T-helper 2 cell treated with Interferon-gamma antibody and Interleukin-4, amounts not matched to agents 5 μg/mL and 100 μg/mL, for 36 hours (primary cell): ENCODE measurements around the gene BRICD5.

Source experiments
- DNase-seq: peaks from one replicate; pipeline ENCODE4 v3.0.0; 2021; ENCODE audit warnings: low spot score
- H3K27ac Mint-ChIP-seq: one replicate; pipeline ENCODE4 v1.8.0; 2021; ENCODE audit warnings: mild to moderate bottlenecking, mixed read lengths
- H3K27me3 Mint-ChIP-seq: one replicate; pipeline ENCODE4 v1.8.0; 2021; ENCODE audit warnings: low read depth, mixed read lengths
- H3K36me3 Mint-ChIP-seq: one replicate; pipeline ENCODE4 v1.8.0; 2021; ENCODE audit warnings: low read depth, mixed read lengths
- H3K4me1 Mint-ChIP-seq: one replicate; pipeline ENCODE4 v1.8.0; 2021; ENCODE audit warnings: low read depth, mixed read lengths
- H3K4me3 Mint-ChIP-seq: one replicate; pipeline ENCODE4 v1.8.0; 2022; ENCODE audit warnings: mild to moderate bottlenecking, moderate library complexity, mixed read lengths
- H3K9me3 Mint-ChIP-seq: one replicate; pipeline ENCODE4 v1.8.0; 2021; ENCODE audit warnings: mixed read lengths

BRICD5 gene

DNA sequence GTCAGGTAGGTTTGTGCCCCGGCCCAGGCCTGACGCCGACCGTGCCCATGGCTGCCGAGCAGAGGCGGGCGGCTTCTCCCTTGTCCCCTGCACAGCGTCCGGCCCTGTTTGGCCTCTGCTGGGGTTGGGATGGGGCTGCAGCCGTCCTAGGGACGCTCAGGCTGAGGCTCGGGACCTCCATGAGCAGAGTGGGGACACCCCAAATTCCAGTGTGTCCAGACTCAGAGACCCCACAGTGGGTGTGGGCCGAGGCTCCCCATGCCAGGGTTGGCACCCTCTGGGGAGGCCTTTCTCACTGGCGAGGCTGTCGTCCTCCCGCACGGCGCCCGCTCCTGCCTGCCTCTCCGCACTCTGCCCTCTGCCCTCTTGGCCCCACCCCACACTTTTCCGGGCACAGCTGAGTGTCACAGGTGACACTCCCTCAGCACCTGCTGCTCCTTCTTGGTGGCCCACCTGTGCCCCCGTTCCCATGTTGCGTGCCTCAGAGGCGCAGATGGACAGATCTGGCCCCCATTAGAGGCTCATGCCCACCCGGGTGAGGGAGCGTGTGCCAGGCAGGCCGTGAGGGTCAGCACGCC, 39.0 kb downstream of the BRICD5 start:
- Mint-ChIP-seq H3K4me3 (no peak overlapping the region), H3K9me3 (no peaks in the 10 kb centered on the region), H3K27me3 (no peaks in the 10 kb centered on the region), H3K36me3 (peaks cover 15% of the 10 kb centered on the region), H3K27ac (no peak overlapping the region), H3K4me1 (no peaks in the 10 kb centered on the region)
- DNase-seq: no peak

GRCh38 chr16:2170587-2171435, 39.9 kb downstream of the BRICD5 start:
- Mint-ChIP-seq H3K36me3 (peaks cover 15% of the 10 kb centered on the region), H3K9me3 (no peaks in the 10 kb centered on the region), H3K27me3 (no peaks in the 10 kb centered on the region), H3K27ac (no peak overlapping the region), H3K4me1 (no peaks in the 10 kb centered on the region), H3K4me3 (no peak overlapping the region)
- no peak for DNase-seq

DNA sequence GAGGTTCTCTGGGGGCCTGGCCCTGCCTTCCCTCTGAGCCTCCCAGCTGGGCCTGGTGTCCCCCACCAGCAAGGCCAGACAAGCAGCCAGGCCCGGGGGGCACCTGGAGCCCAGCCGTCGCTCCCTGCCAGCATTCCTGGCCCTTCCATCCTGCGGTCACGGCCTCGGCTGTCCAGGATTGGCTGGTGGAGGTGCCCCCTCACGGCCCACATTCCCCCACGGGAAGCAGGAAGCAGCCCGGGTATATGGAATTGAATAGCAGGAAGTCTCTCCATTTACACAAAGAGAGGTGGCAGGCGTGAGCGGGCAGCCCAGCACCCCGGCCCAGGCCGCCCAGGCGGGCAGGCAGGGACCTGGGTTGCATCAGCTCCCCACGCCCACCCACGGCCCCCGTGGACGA, 40.6 kb downstream of the BRICD5 start:
- Mint-ChIP-seq H3K27me3 (no peaks in the 10 kb centered on the region), H3K36me3 (peaks cover 14% of the 10 kb centered on the region), H3K9me3 (no peaks in the 10 kb centered on the region), H3K4me1 (no peaks in the 10 kb centered on the region), H3K4me3 (no peak overlapping the region), H3K27ac (no peak overlapping the region)
- DNase-seq: no peak

DNA sequence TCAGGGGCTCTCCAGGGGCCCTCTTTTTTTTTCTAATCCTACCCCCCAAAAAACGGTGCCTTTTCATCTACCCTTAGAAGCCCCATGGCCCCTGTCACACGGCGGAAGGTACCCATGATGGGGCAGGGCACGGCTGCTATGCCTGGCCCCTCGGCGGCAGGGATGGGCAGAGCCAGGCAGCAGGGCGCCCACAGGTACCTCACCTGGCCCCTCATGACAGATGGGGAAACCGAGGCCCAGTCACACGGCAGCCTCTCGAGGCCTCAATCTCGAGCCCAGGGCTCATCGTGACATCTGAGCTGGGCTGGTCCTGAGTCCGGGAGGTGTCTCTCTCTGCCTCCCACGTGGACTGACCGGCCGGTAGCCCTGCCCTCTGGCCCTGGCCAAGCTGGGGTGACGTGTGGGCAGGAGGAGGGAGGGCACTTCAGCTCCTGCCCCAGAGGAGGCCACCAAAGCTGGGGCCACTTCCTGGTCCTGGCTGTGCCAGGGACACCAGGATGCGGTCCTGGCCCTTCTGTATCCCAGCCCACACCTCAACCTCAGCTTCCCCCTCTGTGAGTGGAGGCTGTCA, 43.5 kb downstream of the BRICD5 start:
- no peaks in the 10 kb centered on the region for H3K27me3 Mint-ChIP-seq
- no peak overlapping the region for H3K4me3 Mint-ChIP-seq
- H3K4me1 Mint-ChIP-seq: no peaks in the 10 kb centered on the region
- DNase-seq: no peak
- no peaks in the 10 kb centered on the region for H3K9me3 Mint-ChIP-seq
- peaks cover 11% of the 10 kb centered on the region for H3K36me3 Mint-ChIP-seq
- H3K27ac Mint-ChIP-seq: no peak overlapping the region

DNA sequence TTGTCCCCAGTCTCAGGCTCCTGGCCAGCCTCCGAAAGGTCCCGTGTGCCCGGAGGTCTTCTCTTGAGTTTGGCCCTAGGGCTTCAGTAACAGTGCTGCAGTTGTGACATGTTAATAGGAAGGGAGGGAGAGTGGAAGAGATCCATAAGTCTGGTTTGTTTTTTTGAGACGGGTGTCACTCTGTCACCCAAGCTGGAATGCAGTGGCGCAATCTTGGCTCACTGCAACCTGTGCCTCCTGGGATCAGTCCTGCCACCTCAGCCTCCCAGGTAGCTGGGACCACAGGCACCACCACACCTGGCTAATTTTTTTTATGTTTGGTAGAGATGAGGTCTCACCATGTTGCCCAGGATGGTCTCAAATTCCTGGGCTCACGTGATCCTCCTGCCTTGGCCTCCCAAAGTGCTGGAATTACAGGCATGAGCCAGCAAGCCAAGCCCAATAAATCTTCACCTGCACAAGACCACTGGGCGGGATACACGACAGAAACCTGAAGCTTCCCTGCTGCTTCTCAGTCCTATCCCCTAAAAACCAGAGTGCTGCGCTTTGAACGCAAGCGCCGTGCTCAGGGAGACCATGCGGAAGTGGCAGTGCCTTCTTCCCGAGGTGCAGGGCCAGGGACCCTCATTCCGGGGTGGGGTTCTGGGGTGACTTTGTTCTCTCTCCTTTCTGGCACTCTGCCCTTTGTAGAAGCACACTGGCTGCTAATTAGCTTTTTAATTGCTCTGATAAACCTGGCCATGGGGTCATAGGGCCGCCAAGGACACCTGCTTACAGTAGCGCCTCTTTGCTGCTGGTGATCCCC, 44.2 kb downstream of the BRICD5 start:
- Mint-ChIP-seq H3K9me3 (no peaks in the 10 kb centered on the region), H3K27me3 (no peaks in the 10 kb centered on the region), H3K4me1 (no peaks in the 10 kb centered on the region), H3K27ac (no peak overlapping the region), H3K4me3 (no peak overlapping the region), H3K36me3 (peaks cover 13% of the 10 kb centered on the region)
- DNase-seq: no peak

DNA sequence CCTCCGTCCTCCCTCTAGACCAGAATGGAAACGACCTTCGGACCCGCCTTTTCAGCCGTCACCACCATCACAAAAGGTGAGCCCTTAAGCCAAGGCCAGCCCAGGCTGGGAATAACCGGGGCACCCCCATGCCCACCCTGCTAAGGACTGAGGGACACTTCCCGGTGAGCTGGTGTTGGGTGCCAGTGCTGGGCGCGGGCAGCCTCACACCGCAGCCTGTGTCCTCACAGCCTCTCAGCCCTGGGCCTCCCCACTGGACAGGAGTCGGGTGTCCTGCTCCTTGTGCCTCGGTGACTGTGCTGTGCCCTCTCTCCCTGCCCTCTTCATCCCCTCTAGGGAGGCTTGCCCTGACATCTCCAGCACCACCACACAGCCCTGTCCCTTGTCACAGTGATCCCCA, 44.8 kb downstream of the BRICD5 start:
- peaks cover 13% of the 10 kb centered on the region for H3K36me3 Mint-ChIP-seq
- H3K27ac Mint-ChIP-seq: no peak overlapping the region
- no peak for DNase-seq
- H3K9me3 Mint-ChIP-seq: no peaks in the 10 kb centered on the region
- no peaks in the 10 kb centered on the region for H3K27me3 Mint-ChIP-seq
- no peaks in the 10 kb centered on the region for H3K4me1 Mint-ChIP-seq
- H3K4me3 Mint-ChIP-seq: no peak overlapping the region

DNA sequence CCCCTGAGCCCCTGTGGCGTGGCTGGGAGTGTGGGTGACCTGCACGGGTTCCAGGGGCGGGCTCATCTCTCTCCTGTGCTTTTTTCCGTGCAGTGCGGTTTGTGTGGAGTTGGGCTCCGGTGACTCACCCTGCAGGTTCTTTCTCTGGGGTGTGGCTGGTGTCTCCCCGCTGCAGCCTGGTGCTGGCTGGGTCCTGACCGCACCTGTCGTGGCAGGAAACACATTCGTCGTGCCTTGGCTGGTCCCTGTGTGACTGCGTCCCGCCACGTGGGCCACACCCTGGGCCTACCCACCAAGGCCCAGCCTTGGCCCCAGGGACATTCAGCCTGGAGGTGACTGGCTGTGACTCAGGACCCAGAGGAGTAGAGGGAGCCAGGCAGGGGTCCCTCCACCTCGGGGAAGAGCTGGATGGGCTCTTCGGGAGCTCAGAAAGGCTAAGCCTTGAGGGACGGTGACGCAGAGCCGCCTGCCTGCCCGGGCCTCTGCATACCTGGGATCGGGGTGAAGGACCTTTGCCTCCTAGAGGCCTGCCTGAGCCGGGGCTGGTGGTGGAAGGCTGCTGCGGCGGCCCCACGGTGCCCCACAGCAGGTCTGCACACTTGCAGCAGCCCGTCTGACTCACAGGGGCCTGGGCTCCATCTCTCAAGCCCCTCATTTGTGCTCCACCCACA, 47.3 kb downstream of the BRICD5 start:
- peaks cover 12% of the 10 kb centered on the region for H3K36me3 Mint-ChIP-seq
- no peak for DNase-seq
- no peaks in the 10 kb centered on the region for H3K27me3 Mint-ChIP-seq
- no peak overlapping the region for H3K27ac Mint-ChIP-seq
- no peaks in the 10 kb centered on the region for H3K9me3 Mint-ChIP-seq
- no peak overlapping the region for H3K4me3 Mint-ChIP-seq
- no peaks in the 10 kb centered on the region for H3K4me1 Mint-ChIP-seq

GRCh38 chr16:2162676-2163118, 48.0 kb downstream of the BRICD5 start:
- Mint-ChIP-seq H3K4me1 (peaks cover 2% of the 10 kb centered on the region), H3K27ac (no peak overlapping the region), H3K9me3 (no peaks in the 10 kb centered on the region), H3K4me3 (no peak overlapping the region), H3K27me3 (no peaks in the 10 kb centered on the region), H3K36me3 (peaks cover 10% of the 10 kb centered on the region)
- DNase-seq: no peak

DNA sequence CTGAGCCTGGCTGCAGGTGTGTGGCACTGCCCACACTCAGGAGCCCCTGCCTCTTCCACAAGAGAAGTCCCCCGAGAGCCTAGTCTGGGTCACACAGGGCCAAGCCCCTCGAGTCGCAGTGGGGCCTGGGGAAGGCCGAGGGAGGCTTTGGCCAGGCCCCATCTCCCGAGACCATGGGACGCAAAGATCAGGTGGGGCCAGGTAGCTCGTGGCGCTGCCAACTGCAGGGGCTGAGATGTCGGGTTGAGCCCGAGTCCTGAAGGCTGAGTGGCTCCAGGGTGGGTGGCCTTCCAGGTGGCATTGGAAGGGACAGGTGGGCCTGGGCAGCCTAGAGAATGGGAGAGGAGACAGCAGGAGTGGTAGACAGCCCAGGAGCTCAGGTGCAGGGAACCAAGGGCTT, 48.8 kb downstream of the BRICD5 start:
- H3K4me1 Mint-ChIP-seq: peaks cover 6% of the 10 kb centered on the region
- H3K27me3 Mint-ChIP-seq: no peaks in the 10 kb centered on the region
- H3K9me3 Mint-ChIP-seq: no peaks in the 10 kb centered on the region
- H3K4me3 Mint-ChIP-seq: no peak overlapping the region
- no peak for DNase-seq
- peaks cover 10% of the 10 kb centered on the region for H3K36me3 Mint-ChIP-seq
- no peak overlapping the region for H3K27ac Mint-ChIP-seq

DNA sequence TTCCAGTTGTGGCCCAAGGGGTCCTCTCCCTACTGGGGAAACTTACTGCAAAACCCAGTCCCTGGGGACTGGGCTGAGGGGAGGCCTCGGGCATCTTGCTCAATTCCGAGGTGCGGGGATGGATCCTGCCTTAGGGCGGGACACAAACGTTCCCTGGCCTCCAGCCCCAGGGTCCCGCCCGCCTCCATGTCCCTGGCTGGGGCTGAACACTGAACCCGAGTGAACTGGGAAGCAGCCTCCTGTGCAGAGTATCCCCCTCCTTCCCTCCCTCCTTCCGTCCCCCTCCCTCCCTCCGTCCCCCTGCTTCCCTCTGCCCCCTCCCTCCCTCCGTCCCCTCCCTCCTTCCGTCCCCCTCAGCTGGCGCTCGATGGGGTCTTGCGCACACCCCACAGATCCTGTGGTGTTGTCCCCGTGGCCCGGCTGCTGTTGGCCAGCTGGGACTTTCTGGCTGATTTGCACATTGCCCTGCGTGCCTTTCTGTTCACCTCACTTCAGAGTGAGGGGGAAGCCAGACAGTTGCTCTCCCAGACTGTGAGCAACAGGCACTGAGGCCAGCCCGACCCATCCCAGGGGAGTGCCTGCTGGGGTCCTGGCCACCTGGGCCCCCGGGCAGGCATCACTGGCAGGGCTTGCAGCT, 49.6 kb downstream of the BRICD5 start:
- Mint-ChIP-seq H3K9me3 (no peaks in the 10 kb centered on the region), H3K36me3 (peaks cover 7% of the 10 kb centered on the region), H3K4me3 (no peak overlapping the region), H3K27ac (no peak overlapping the region), H3K4me1 (peaks cover 12% of the 10 kb centered on the region), H3K27me3 (no peaks in the 10 kb centered on the region)
- DNase-seq: no peak
